ENCODE results near the gene ABCF1.

DNA sequence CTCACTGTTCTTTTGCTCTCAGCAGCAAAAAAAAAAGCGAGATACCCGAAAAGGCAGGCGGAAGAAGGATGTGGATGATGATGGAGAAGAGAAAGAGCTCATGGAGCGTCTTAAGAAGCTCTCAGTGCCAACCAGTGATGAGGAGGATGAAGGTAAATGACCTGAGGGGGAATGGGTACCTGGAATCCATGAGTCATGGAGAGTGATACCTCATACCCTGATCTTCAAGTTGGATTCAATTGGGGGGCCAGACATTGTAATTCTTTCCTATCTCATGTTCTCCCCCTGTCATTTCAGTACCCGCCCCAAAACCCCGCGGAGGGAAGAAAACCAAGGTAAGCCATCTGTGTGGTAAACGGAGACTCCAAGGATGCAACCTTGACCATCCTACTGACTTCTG lies 6.8 kb downstream of the ABCF1 start:
- TF ChIP-seq, protein P1, sequence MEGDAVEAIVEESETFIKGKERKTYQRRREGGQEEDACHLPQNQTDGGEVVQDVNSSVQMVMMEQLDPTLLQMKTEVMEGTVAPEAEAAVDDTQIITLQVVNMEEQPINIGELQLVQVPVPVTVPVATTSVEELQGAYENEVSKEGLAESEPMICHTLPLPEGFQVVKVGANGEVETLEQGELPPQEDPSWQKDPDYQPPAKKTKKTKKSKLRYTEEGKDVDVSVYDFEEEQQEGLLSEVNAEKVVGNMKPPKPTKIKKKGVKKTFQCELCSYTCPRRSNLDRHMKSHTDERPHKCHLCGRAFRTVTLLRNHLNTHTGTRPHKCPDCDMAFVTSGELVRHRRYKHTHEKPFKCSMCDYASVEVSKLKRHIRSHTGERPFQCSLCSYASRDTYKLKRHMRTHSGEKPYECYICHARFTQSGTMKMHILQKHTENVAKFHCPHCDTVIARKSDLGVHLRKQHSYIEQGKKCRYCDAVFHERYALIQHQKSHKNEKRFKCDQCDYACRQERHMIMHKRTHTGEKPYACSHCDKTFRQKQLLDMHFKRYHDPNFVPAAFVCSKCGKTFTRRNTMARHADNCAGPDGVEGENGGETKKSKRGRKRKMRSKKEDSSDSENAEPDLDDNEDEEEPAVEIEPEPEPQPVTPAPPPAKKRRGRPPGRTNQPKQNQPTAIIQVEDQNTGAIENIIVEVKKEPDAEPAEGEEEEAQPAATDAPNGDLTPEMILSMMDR (IDR thresholded peaks at IDR 0.05; ENCODE audit: low read depth, low read length), result no peak
- no peak for TF ChIP-seq POLR2A (IDR thresholded peaks at IDR 0.05; ENCODE audit: extremely low read depth, insufficient read length)
- TF ChIP-seq, protein P2, sequence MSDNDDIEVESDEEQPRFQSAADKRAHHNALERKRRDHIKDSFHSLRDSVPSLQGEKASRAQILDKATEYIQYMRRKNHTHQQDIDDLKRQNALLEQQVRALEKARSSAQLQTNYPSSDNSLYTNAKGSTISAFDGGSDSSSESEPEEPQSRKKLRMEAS (IDR thresholded peaks at IDR 0.05; ENCODE audit: low read depth, low read length), result no peak

Measured in NB4 (cell line).